ENCODE results near the gene SSTR1. TPM values are rescaled to one million over a fixed set of nuclear protein-coding genes. Genes with fewer than 3 reads are reported as not detected.
A peak's percentile ranks its signal among the peaks of the same experiment; 100 is the strongest.

Gene SSTR1
- total and polyA plus RNA-seq, 2 of the 13 experiments (the other 11 are each of a cell fraction or from before 2014, with no cell fraction given) = 0.04 TPM

GRCh38 chr14:38221077-38221476 lies 13.4 kb downstream of the SSTR1 start:
- ChIA-PET CTCF (ENCODE audit: low intra/inter-chr PET ratio, low total read pairs) (no interaction called here), POLR2A (no interaction called here)
- Histone ChIP-seq H4K20me1 (ENCODE audit: insufficient read depth, low read length) (no peaks in the 10 kb centered on the region), H3K4me3 (replicated peaks in 1 of 3; ENCODE audit: insufficient read depth in 1 of 3, low read depth in 2 of 3, low read length in 3 of 3) (no peak overlapping the region), H3K36me3 (replicated peaks in 1 of 2; ENCODE audit: control insufficient read depth in 1 of 2, insufficient read depth in 2 of 2, low read length in 2 of 2) (no peaks in the 10 kb centered on the region), H3K27me3 (ENCODE audit: control insufficient read depth in 1 of 2, insufficient read depth in 2 of 2, low read length in 2 of 2) (no peaks in the 10 kb centered on the region), H3K9me3 (ENCODE audit: low read length) (no peaks in the 10 kb centered on the region), H3K27ac (ENCODE audit: extremely low read length, insufficient read depth, low read length) (no peak overlapping the region), H3K79me2 (ENCODE audit: insufficient read depth, low read length) (no peaks in the 10 kb centered on the region), H3K4me1 (ENCODE audit: insufficient read depth, low read length) (no peaks in the 10 kb centered on the region), H3K4me2 (ENCODE audit: low read depth, low read length) (no peak overlapping the region), H3K9ac (ENCODE audit: insufficient read depth, low read depth, low read length) (no peak overlapping the region), H2AFZ (ENCODE audit: low read length) (no peak overlapping the region)
- ATAC-seq (no peak), DNase-seq (ENCODE audit: low spot score) (no peak), FAIRE-seq (no peak)
- WGBS (ENCODE audit: low lambda C conversion rate) = 2% methylated on average over 3 of the region's 3 CpGs
- intact Hi-C loops (cut with micrococcal nuclease; ENCODE audit: unreplicated experiment) = no loop called here
- BruUV-seq (replicated peaks) = no TSS peak
- in situ Hi-C loops (cut with HindIII; ENCODE audit: extremely low pct_ligation_motif_present, low pct_unique_long_range_greater_than_20kb) = no loop called here
- TF ChIP-seq CTCF (CRISPR knock-in tag; IDR thresholded peaks at IDR 0.05) = no peak
- TF ChIP-seq CREB1 (IDR thresholded peaks at IDR 0.05) = peak; percentile 79
- no peak for TF ChIP-seq CREB1 (CRISPR knock-in tag; IDR thresholded peaks at IDR 0.05)
- TF ChIP-seq ATF4 (CRISPR knock-in tag; IDR thresholded peaks at IDR 0.05) = no peak
- no peak for TF ChIP-seq LBX2 (CRISPR knock-in tag; IDR thresholded peaks at IDR 0.05; ENCODE audit: borderline replicate concordance)
- no peak for TF ChIP-seq ELF1 (CRISPR knock-in tag; IDR thresholded peaks at IDR 0.05)
- peak; percentile 55; the same call in 1 of the 2 replicates for TF ChIP-seq ATF7 (IDR thresholded peaks at IDR 0.05)
- TF ChIP-seq ATF7 (CRISPR knock-in tag; IDR thresholded peaks at IDR 0.05) = no peak
- no peak for TF ChIP-seq ZNF660 (CRISPR knock-in tag; IDR thresholded peaks at IDR 0.05; ENCODE audit: borderline replicate concordance, low read depth)
- TF ChIP-seq ZNF549 (CRISPR knock-in tag; IDR thresholded peaks at IDR 0.05) = no peak
- no peak for TF ChIP-seq ZNF484 (CRISPR knock-in tag; IDR thresholded peaks at IDR 0.05; ENCODE audit: borderline replicate concordance, low read depth)

Data from HepG2 (cell line).